ENCODE data around the gene FAM222A. TPM values are rescaled to one million over a fixed set of nuclear protein-coding genes. Genes with fewer than 3 reads are reported as not detected.

Gene FAM222A
- total RNA-seq, 1 donor from 2014 or later, result 7.9 TPM

DNA sequence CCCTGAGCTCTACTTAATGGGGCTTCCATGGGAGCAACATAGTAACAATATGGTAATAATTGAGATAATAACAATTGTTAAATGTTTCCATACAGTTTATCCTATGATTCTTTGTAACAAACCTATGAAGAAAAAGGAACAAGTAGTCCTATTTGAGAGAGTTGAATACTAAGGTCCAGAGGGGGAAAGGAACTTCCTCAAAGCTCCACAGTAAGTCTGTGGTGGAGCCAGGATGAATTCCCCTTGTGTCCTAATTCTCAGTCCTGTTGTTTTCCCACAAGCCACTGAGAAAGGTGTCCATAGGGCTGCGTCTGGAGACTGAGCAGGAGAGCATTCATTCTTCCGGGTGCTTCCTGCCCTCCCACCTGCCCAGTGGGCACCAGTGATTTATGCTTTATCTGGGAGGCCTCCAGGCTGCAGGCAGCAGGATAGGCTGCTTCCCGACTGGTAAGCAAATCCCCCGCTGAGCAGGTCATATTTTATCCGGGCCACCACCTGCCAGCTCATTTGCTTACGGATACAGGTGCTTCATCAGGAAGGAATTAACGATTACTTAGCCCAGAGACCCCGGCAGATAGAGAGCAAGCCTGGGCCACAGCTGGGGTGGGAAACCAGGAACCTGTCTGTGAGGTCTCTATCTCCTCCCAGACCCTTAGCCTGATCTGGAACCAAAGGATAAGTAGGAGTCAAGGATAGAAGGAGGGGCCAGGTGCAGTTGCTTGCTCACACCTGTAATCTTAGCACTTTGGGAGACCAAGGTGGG, 33.9 kb upstream of the FAM222A start:
- Mint-ChIP-seq H3K4me1 (ENCODE audit: unreplicated experiment) (peaks cover 9% of the 10 kb centered on the region), H3K27me3 (peaks cover 35% of the 10 kb centered on the region), H3K36me3 (no peaks in the 10 kb centered on the region), H3K27ac (no peak overlapping the region), H3K4me3 (no peak overlapping the region), H3K9me3 (no peaks in the 10 kb centered on the region)
- no peak for DNase-seq (ENCODE audit: extremely low spot score, unreplicated experiment)
- no peak for TF ChIP-seq CTCF (conservative IDR thresholded peaks at IDR 0.05)

DNA sequence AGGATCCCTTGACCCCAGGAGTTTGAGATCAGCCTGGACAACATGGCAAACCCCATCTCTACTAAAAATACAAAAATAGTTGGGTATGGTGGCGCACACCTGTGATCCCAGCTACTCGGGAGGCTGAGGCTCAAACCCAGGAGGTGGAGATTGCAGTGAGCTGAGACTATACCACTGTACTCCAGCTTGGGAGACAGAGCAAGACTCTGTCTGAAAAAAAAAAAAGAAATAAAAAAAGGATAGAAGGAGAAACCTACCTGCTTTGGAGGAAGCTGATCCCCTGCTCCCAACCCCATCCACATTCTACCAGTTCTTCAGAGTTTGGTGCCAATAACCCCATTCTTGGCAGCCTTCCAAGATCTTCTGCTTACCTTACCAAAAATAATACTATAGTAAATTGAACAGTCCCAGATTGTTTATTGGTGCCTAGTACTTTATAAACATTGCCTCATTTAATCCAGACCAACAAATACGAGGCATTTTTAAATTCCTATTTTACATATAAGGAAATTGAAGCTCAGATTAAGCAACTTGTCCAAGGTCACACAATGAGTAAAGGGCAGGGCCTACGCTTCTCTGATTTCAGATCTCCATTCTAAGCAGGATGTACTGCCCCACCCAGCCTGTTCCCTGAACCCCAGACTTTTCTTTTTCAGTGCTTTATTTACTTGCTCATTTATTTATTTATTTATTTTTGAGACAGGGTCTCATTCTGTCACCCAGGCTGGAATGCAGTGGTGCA, 33.2 kb upstream of the FAM222A start:
- TF ChIP-seq CTCF (conservative IDR thresholded peaks at IDR 0.05), result no peak
- H3K4me1 Mint-ChIP-seq (ENCODE audit: unreplicated experiment), result peaks cover 9% of the 10 kb centered on the region
- H3K9me3 Mint-ChIP-seq, result no peaks in the 10 kb centered on the region
- no peaks in the 10 kb centered on the region for H3K36me3 Mint-ChIP-seq
- no peak overlapping the region for H3K4me3 Mint-ChIP-seq
- peaks cover 32% of the 10 kb centered on the region for H3K27me3 Mint-ChIP-seq
- no peak for DNase-seq (ENCODE audit: extremely low spot score, unreplicated experiment)
- H3K27ac Mint-ChIP-seq, result no peak overlapping the region

GRCh38 chr12:109681986-109682707, 31.5 kb upstream of the FAM222A start:
- DNase-seq (ENCODE audit: extremely low spot score, unreplicated experiment), result no peak
- Mint-ChIP-seq H3K9me3 (no peaks in the 10 kb centered on the region), H3K27me3 (peaks cover 17% of the 10 kb centered on the region), H3K4me3 (no peak overlapping the region), H3K4me1 (ENCODE audit: unreplicated experiment) (peaks cover 6% of the 10 kb centered on the region), H3K27ac (no peak overlapping the region), H3K36me3 (no peaks in the 10 kb centered on the region)
- no peak for TF ChIP-seq CTCF (conservative IDR thresholded peaks at IDR 0.05)

DNA sequence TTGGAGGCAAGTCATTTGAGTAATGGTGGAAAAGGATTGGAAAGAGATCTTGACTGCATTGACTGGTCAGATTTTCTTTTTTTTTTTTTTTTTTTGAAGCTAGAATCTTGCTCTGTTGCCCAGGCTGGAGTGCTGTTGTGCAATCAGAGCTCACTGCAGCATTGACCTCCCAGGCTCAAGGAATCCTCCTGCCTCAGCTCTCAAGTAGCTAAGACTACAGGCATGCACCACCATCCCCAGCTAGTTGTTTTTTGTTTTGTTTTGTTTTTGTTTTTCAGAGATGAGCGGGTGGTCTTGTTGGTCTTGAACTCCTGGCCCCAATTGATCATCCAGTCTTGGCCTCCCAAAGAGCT, 30.9 kb upstream of the FAM222A start:
- no peak overlapping the region for H3K27ac Mint-ChIP-seq
- no peaks in the 10 kb centered on the region for H3K9me3 Mint-ChIP-seq
- no peak for TF ChIP-seq CTCF (conservative IDR thresholded peaks at IDR 0.05)
- no peak for DNase-seq (ENCODE audit: extremely low spot score, unreplicated experiment)
- H3K4me1 Mint-ChIP-seq (ENCODE audit: unreplicated experiment), result peaks cover 6% of the 10 kb centered on the region
- H3K36me3 Mint-ChIP-seq, result no peaks in the 10 kb centered on the region
- peaks cover 12% of the 10 kb centered on the region for H3K27me3 Mint-ChIP-seq
- no peak overlapping the region for H3K4me3 Mint-ChIP-seq

- Mint-ChIP-seq H3K4me3 (no peak overlapping the region), H3K9me3 (no peaks in the 10 kb centered on the region), H3K27ac (no peak overlapping the region), H3K36me3 (no peaks in the 10 kb centered on the region), H3K27me3 (peaks cover 11% of the 10 kb centered on the region), H3K4me1 (ENCODE audit: unreplicated experiment) (peaks cover 6% of the 10 kb centered on the region)
- TF ChIP-seq CTCF (conservative IDR thresholded peaks at IDR 0.05), result no peak
- DNase-seq (ENCODE audit: extremely low spot score, unreplicated experiment), result no peak
These were observed 30.3 kb upstream of the FAM222A start for GRCh38 chr12:109683316-109683715.

Measured in type B pancreatic cell (in vitro differentiated cells).